ENCODE data around the gene KIF4A.

The KIF4A gene, protein sequence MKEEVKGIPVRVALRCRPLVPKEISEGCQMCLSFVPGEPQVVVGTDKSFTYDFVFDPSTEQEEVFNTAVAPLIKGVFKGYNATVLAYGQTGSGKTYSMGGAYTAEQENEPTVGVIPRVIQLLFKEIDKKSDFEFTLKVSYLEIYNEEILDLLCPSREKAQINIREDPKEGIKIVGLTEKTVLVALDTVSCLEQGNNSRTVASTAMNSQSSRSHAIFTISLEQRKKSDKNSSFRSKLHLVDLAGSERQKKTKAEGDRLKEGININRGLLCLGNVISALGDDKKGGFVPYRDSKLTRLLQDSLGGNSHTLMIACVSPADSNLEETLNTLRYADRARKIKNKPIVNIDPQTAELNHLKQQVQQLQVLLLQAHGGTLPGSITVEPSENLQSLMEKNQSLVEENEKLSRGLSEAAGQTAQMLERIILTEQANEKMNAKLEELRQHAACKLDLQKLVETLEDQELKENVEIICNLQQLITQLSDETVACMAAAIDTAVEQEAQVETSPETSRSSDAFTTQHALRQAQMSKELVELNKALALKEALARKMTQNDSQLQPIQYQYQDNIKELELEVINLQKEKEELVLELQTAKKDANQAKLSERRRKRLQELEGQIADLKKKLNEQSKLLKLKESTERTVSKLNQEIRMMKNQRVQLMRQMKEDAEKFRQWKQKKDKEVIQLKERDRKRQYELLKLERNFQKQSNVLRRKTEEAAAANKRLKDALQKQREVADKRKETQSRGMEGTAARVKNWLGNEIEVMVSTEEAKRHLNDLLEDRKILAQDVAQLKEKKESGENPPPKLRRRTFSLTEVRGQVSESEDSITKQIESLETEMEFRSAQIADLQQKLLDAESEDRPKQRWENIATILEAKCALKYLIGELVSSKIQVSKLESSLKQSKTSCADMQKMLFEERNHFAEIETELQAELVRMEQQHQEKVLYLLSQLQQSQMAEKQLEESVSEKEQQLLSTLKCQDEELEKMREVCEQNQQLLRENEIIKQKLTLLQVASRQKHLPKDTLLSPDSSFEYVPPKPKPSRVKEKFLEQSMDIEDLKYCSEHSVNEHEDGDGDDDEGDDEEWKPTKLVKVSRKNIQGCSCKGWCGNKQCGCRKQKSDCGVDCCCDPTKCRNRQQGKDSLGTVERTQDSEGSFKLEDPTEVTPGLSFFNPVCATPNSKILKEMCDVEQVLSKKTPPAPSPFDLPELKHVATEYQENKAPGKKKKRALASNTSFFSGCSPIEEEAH

DNA sequence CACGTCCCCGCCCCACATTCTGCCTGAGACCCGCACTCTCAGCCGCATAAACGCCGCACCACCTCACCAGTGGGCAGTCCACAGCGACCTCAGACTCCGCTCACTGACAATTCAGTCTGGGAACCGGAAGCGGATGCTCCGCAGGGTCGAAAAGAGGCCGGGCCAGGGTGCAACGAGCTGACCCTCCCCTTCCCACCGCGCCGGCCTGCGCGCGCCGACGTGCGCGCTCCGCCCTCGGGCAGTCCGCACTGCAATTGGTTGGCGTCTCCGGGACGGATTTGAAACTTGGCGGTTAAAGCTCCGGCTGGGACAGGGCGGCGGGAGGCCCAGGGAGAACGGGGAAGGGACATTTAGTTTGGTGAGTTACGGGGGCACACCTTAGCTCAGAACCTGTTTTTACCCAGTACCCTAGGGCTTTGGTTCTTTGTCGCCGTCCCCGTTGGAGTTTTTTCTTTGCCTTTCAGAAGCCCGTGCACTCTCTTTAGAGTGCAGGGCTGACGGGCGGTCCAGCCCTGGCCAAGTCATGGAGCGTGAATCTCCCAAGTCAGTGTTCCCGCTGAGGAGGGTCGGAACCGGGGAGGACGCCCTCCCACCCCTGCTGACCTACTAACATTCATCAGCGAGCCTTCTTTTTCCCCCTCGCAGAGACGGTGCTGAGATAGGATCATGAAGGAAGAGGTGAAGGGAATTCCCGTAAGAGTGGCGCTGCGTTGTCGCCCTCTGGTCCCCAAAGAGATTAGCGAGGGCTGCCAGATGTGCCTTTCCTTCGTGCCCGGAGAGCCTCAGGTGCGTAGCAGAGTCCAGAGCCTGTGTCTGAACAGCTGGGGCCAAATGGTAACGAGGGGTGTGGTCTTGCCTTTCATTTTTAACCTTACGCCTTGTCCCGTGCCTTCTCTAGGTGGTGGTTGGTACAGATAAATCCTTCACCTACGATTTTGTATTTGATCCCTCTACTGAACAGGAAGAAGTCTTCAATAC lies at the start of gene KIF4A, which contains the start of gene PDZD11:
Gene KIF4A (plus strand): TSS at position 312 of the 978 bp plus-strand sequence. CDS start 355 bp downstream, at position 667.
Gene PDZD11 (minus strand): TSS at position 135 of the 978 bp plus-strand sequence. CDS start 586 bp downstream, outside the sequence.
- no peaks in the 10 kb centered on the region for H3K9me3 ChIP-seq (replicated peaks; ENCODE audit: insufficient read depth, low read length)
- H3K4me1 ChIP-seq (ENCODE audit: low read length) = 0 out of 2 replicates have a peak, but pooled peaks cover 3% of the 10 kb centered on the region
- H3K4me2 ChIP-seq (ENCODE audit: low read depth, low read length) = peak within 1 kb of the TSS; percentile 67
- H2AFZ ChIP-seq (ENCODE audit: low read length) = peak within 1 kb of the TSS; percentile 72
- no peaks in the 10 kb centered on the region for H4K20me1 ChIP-seq (ENCODE audit: insufficient read depth, low read length)
- TF ChIP-seq EZH2 (optimal IDR thresholded peaks at IDR 0.05; ENCODE audit: low read depth, low read length) (no peak), EZH2phosphoT487 (IDR thresholded peaks at IDR 0.05; ENCODE audit: low read length) (no peak)
- TF ChIP-seq, protein P1, sequence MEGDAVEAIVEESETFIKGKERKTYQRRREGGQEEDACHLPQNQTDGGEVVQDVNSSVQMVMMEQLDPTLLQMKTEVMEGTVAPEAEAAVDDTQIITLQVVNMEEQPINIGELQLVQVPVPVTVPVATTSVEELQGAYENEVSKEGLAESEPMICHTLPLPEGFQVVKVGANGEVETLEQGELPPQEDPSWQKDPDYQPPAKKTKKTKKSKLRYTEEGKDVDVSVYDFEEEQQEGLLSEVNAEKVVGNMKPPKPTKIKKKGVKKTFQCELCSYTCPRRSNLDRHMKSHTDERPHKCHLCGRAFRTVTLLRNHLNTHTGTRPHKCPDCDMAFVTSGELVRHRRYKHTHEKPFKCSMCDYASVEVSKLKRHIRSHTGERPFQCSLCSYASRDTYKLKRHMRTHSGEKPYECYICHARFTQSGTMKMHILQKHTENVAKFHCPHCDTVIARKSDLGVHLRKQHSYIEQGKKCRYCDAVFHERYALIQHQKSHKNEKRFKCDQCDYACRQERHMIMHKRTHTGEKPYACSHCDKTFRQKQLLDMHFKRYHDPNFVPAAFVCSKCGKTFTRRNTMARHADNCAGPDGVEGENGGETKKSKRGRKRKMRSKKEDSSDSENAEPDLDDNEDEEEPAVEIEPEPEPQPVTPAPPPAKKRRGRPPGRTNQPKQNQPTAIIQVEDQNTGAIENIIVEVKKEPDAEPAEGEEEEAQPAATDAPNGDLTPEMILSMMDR (IDR thresholded peaks at IDR 0.05; ENCODE audit: low read length) = no peak
- no peaks in the 10 kb centered on the region for H3K36me3 ChIP-seq (replicated peaks; ENCODE audit: insufficient read depth, low read length)
- H3K27ac ChIP-seq (ENCODE audit: low read length) = peak within 1 kb of the TSS; percentile 67
- peak within 1 kb of the TSS; percentile 60 for H3K9ac ChIP-seq (ENCODE audit: low read length)
- H3F3A ChIP-seq (ENCODE audit: insufficient read depth, low read length) = 0 out of 2 replicates have a peak, but pooled peaks cover 3% of the 10 kb centered on the region
- no peaks in the 10 kb centered on the region for H3K27me3 ChIP-seq (replicated peaks; ENCODE audit: insufficient read depth, low read length)
- no peaks in the 10 kb centered on the region for H3K9me2 ChIP-seq (replicated peaks; ENCODE audit: insufficient read depth, low read length)
- peak within 1 kb of the TSS; percentile 65 for H3K4me3 ChIP-seq (ENCODE audit: low read length)
- peaks cover 45% of the 10 kb centered on the region for H3K79me2 ChIP-seq (ENCODE audit: low read length)
- DNase-seq = peak; percentile 83

DNA sequence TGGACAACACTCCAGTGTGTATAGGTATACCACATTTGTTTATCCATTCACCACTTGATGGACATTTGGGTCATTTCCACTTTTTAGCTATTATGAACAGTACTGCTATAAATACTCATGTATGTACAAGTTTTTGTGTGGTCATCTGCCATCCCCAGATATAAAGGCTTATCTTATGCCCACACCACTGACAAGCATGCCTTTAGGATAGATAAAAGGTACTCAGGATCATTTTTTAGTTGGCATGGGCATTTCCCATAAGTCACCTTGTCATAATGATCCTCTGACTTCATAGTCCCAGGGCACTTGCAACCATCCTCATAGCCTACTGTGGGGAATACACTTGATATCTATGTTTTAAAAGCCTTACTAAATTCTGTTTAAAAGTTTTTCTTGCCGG lies 49.2 kb upstream of the KIF4A start:
- Histone ChIP-seq H3K4me2 (ENCODE audit: low read depth, low read length) (no peak overlapping the region), H3F3A (ENCODE audit: insufficient read depth, low read length) (no peaks in the 10 kb centered on the region), H3K9me3 (replicated peaks; ENCODE audit: insufficient read depth, low read length) (no peaks in the 10 kb centered on the region), H2AFZ (ENCODE audit: low read length) (no peak overlapping the region), H3K79me2 (ENCODE audit: low read length) (no peaks in the 10 kb centered on the region), H3K36me3 (replicated peaks; ENCODE audit: insufficient read depth, low read length) (no peaks in the 10 kb centered on the region), H3K4me3 (ENCODE audit: low read length) (no peak overlapping the region), H4K20me1 (ENCODE audit: insufficient read depth, low read length) (no peaks in the 10 kb centered on the region), H3K9ac (ENCODE audit: low read length) (no peak overlapping the region), H3K27ac (ENCODE audit: low read length) (no peak overlapping the region), H3K27me3 (replicated peaks; ENCODE audit: insufficient read depth, low read length) (no peaks in the 10 kb centered on the region), H3K9me2 (replicated peaks; ENCODE audit: insufficient read depth, low read length) (no peaks in the 10 kb centered on the region), H3K4me1 (ENCODE audit: low read length) (no peaks in the 10 kb centered on the region)
- no peak for DNase-seq
- TF ChIP-seq EZH2 (optimal IDR thresholded peaks at IDR 0.05; ENCODE audit: low read depth, low read length) (no peak), EZH2phosphoT487 (IDR thresholded peaks at IDR 0.05; ENCODE audit: low read length) (no peak)
- TF ChIP-seq, protein P1 (IDR thresholded peaks at IDR 0.05; ENCODE audit: low read length) = no peak

Measured in MM.1S (cell line).